ENCODE data around the gene RABEP2. TPM values are rescaled to one million over a fixed set of nuclear protein-coding genes. Genes with fewer than 3 reads are reported as not detected.

RABEP2 gene
- total RNA-seq, 4 donors from 2014 or later, result 66.7 to 108 (median 81.5) TPM

DNA sequence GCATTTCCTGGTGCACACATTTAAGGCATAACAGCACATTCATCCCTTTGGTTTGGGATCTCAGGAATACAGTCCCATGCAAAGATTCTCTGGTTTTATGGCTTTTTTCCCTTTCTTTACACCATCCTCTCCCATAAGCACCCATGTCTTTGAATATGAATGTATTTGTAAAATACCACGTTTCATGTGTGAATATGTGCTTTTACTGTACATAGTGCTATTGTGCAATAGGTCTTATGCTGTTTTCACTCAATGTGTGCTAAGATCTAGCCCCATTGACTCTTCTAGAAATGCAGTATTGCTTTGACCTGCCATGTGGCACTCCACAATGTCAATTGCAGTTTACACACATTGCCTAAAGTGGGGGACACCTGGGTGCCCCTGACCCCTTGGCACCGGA lies 39.5 kb upstream of the RABEP2 start:
- TF ChIP-seq POLR2A (IDR thresholded peaks at IDR 0.05) (no peak), POLR2AphosphoS5 (IDR thresholded peaks at IDR 0.05) (no peak), EP300 (IDR thresholded peaks at IDR 0.05) (no peak)
- TF ChIP-seq, protein P1, sequence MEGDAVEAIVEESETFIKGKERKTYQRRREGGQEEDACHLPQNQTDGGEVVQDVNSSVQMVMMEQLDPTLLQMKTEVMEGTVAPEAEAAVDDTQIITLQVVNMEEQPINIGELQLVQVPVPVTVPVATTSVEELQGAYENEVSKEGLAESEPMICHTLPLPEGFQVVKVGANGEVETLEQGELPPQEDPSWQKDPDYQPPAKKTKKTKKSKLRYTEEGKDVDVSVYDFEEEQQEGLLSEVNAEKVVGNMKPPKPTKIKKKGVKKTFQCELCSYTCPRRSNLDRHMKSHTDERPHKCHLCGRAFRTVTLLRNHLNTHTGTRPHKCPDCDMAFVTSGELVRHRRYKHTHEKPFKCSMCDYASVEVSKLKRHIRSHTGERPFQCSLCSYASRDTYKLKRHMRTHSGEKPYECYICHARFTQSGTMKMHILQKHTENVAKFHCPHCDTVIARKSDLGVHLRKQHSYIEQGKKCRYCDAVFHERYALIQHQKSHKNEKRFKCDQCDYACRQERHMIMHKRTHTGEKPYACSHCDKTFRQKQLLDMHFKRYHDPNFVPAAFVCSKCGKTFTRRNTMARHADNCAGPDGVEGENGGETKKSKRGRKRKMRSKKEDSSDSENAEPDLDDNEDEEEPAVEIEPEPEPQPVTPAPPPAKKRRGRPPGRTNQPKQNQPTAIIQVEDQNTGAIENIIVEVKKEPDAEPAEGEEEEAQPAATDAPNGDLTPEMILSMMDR (IDR thresholded peaks at IDR 0.05), result no peak
- Histone ChIP-seq H3K4me1 (no peaks in the 10 kb centered on the region), H3K9me3 (no peaks in the 10 kb centered on the region), H3K27ac (no peak overlapping the region), H3K36me3 (peaks cover 50% of the 10 kb centered on the region), H3K27me3 (no peaks in the 10 kb centered on the region), H3K4me3 (no peak overlapping the region)
- WGBS, result 93% methylated on average over 2 of the region's 2 CpGs
- DNase-seq (ENCODE audit: low spot score in 2 of 2), result no peak

DNA sequence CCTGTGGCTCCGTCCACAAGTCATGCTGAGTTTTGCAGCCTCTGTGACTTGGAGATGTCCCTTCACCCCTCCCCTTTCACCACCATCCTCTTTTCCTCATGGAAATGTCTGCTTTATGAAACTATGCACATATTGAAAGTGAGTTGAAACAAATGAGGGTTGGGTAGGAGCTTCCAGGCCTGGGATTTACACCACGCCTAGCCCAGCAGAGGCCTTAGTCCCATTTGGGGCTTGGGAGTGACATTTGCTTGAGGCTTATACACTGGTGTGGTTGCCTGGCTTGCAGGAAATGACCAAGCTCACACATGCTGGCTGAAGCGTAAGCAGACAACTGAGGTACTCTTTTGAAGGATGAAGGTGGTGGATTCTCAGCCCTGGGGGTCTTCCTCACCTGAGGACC lies 39.0 kb upstream of the RABEP2 start:
- Histone ChIP-seq H3K36me3 (peaks cover 52% of the 10 kb centered on the region), H3K27me3 (no peaks in the 10 kb centered on the region), H3K4me1 (no peaks in the 10 kb centered on the region), H3K4me3 (no peak overlapping the region), H3K9me3 (no peaks in the 10 kb centered on the region), H3K27ac (no peak overlapping the region)
- no peak for DNase-seq (ENCODE audit: low spot score in 2 of 2)
- TF ChIP-seq POLR2AphosphoS5 (IDR thresholded peaks at IDR 0.05) (no peak), POLR2A (IDR thresholded peaks at IDR 0.05) (no peak)
- TF ChIP-seq, protein P1 (IDR thresholded peaks at IDR 0.05), result no peak
- 85% methylated on average over 2 of the region's 3 CpGs for WGBS

DNA sequence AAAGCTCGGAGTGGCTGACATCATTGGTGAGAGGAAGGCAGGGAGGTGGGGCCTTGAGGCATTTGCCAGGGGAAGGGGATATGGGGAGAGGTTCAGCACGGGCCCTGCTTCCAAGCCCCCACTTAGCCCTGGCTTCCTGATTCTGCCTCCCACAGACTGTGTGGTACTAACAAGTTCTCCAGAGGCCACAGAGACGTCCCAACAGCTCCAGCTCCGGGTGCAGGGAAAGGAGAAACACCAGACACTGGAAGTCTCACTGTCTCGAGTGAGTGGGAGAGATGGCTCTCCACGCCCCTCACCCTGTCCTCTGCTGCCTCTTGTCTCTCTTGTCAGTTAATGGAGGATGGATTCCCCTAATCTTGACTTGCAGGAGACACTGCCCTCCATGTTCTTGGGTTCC lies 33.8 kb upstream of the RABEP2 start:
- H3K36me3 ChIP-seq, result peaks cover 86% of the 10 kb centered on the region

DNA sequence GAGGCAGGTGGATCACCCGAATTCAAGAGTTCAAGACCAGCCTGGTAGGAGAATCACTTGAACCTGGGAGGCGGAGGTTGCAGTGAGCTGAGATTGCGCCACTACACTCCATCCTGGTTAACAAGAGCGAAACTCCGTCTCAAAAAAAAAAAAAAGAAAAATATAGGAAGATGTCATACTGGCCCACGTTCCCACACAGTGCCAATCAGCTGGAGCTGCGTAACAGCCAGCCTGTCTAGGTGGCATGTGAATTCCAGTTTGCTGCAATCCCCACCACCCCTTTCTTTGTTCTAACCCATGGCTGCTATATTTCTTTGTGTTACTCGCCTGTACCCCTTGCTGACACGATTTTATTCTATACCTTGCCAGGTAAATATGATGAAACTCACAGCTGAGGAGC lies 33.2 kb upstream of the RABEP2 start:
- no peaks in the 10 kb centered on the region for H3K9me3 ChIP-seq
- H3K36me3 ChIP-seq, result peaks cover 86% of the 10 kb centered on the region
- H3K27me3 ChIP-seq, result no peaks in the 10 kb centered on the region
- no peaks in the 10 kb centered on the region for H3K4me1 ChIP-seq
- H3K4me3 ChIP-seq, result no peak overlapping the region
- no peak overlapping the region for H3K27ac ChIP-seq
- no peak for TF ChIP-seq POLR2AphosphoS5 (IDR thresholded peaks at IDR 0.05)
- no peak for TF ChIP-seq EP300 (IDR thresholded peaks at IDR 0.05)
- TF ChIP-seq, protein P1 (IDR thresholded peaks at IDR 0.05), result no peak
- no peak for TF ChIP-seq POLR2A (IDR thresholded peaks at IDR 0.05)
- WGBS, result 95% methylated on average over 9 of the region's 9 CpGs
- no peak for DNase-seq (ENCODE audit: low spot score in 2 of 2)

More for the DNA sequence above, 33.8 kb upstream of the RABEP2 start:
- no peak for TF ChIP-seq POLR2A (IDR thresholded peaks at IDR 0.05)
- no peak for TF ChIP-seq POLR2AphosphoS5 (IDR thresholded peaks at IDR 0.05)
- TF ChIP-seq EP300 (IDR thresholded peaks at IDR 0.05), result no peak
- TF ChIP-seq, protein P1 (IDR thresholded peaks at IDR 0.05), result no peak
- Histone ChIP-seq H3K4me1 (no peaks in the 10 kb centered on the region), H3K4me3 (no peak overlapping the region), H3K9me3 (no peaks in the 10 kb centered on the region), H3K27me3 (no peaks in the 10 kb centered on the region), H3K27ac (no peak overlapping the region)
- DNase-seq (ENCODE audit: low spot score in 2 of 2), result no peak
- 87% methylated on average over 6 of the region's 6 CpGs for WGBS

DNA sequence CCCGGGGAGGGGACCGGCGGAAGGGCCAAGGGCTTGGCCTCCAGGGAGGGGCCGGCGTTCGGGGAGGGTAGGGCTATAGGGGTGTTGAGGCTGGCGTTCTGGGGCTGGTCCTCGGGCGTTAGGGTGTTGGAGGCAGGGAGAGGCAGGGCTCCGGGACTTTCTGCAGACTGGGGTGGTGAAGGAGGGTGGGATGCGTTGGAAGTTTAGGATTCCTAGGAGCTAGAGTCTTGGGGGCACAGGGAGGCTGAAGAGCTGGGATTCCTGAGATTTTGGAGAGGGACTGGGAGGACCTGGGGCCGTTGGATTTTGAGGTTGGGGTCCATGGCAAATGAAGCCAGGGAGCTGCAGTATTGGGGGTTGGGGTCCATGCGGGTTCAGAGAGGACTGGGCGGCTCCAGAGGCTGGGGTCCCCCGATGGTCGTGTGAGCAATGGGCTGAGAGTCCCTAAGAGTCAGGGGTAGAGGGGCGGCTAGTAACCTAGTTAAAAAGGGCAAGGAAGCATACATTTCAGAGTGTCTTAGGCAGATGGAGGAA lies 26.4 kb upstream of the RABEP2 start:
- H3K9me3 ChIP-seq, result no peaks in the 10 kb centered on the region
- H3K4me1 ChIP-seq, result peaks cover 19% of the 10 kb centered on the region
- no peaks in the 10 kb centered on the region for H3K27me3 ChIP-seq
- 2% methylated on average over 17 of the region's 17 CpGs for WGBS
- H3K27ac ChIP-seq, result peak overlapping the region; percentile 84
- peaks cover 33% of the 10 kb centered on the region for H3K36me3 ChIP-seq
- no peak for DNase-seq (ENCODE audit: low spot score in 2 of 2)
- peak overlapping the region; percentile 97 for H3K4me3 ChIP-seq
- TF ChIP-seq POLR2A (IDR thresholded peaks at IDR 0.05), result no peak
- no peak for TF ChIP-seq EP300 (IDR thresholded peaks at IDR 0.05)
- TF ChIP-seq, protein P1 (IDR thresholded peaks at IDR 0.05), result no peak
- TF ChIP-seq POLR2AphosphoS5 (IDR thresholded peaks at IDR 0.05), result no peak
